Brain microvascular endothelial cell (primary cell): ENCODE data around the gene MSI2.

Experiments used
- DNase-seq: peaks from one replicate; pipeline ENCODE4 v3.0.0-alpha.2; 2020
- H3K27ac ChIP-seq: fragments of 250-450 bp; sonication (Bioruptor Pico); 2 replicates; pipeline ENCODE4 v1.5.1; 2020; ENCODE audit warnings: mild to moderate bottlenecking, moderate library complexity
- H3K27me3 ChIP-seq: fragments of 250-450 bp; sonication (Bioruptor Pico); replicated peaks from 2 replicates; pipeline ENCODE4 v1.5.1; 2020; ENCODE audit warnings: mild to moderate bottlenecking
- H3K36me3 ChIP-seq: fragments of 250-450 bp; sonication (Bioruptor Pico); replicated peaks from 2 replicates; pipeline ENCODE4 v1.5.1; 2020; ENCODE audit warnings: mild to moderate bottlenecking
- H3K4me3 ChIP-seq: 2 replicates; pipeline ENCODE4 v1.5.1; 2011; ENCODE audit warnings: low read depth, mild to moderate bottlenecking, control low read depth, low read length, moderate library complexity
- CTCF ChIP-seq: IDR thresholded peaks from 2 replicates; pipeline ENCODE4 v1.5.1; 2011; ENCODE audit warnings: low read depth, mild to moderate bottlenecking, moderate library complexity, low read length, control low read depth, inconsistent platforms; ENCODE audit errors: missing control alignments
- in situ Hi-C: cut with HindIII; loops from 2 replicates; pipeline ENCODE4 v1.10.0; 2017; ENCODE audit warnings: low sequenced_read_pairs, low pct_ligation_motif_present

Gene MSI2

GRCh38 chr17:57486882-57487301, 230.6 kb downstream of the MSI2 start:
- in situ Hi-C loops, result no loop called here
- no peak for TF ChIP-seq CTCF
- Histone ChIP-seq H3K36me3 (no peaks in the 10 kb centered on the region), H3K27ac (no peak overlapping the region), H3K4me3 (no peak overlapping the region), H3K27me3 (no peaks in the 10 kb centered on the region)
- DNase-seq, result no peak

GRCh38 chr17:57487573-57487972, 231.2 kb downstream of the MSI2 start:
- no peak overlapping the region for H3K27ac ChIP-seq
- no peaks in the 10 kb centered on the region for H3K27me3 ChIP-seq
- in situ Hi-C loops, result no loop called here
- H3K36me3 ChIP-seq, result no peaks in the 10 kb centered on the region
- DNase-seq, result no peak
- no peak overlapping the region for H3K4me3 ChIP-seq
- no peak for TF ChIP-seq CTCF

DNA sequence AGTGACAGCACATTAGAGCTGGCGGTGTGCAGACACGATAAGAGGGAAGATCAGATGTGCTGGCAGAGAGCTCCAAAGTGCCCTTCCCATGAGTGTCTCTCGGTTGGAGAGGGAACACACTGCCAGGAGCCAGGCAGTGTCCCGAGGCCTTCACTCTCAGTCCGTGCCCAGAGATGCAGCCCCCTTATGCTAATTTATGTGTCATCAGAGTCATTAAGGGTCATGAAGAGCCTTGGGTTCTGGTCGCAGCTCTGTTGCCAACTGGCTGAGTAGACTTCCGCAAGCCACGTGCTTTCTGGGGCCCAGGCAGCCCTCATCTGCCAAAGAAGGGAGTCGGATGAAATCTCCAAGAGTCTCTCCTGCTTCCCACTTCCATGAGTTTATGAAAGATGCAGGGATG, 232.5 kb downstream of the MSI2 start:
- no peak overlapping the region for H3K4me3 ChIP-seq
- no peaks in the 10 kb centered on the region for H3K27me3 ChIP-seq
- TF ChIP-seq CTCF, result no peak
- no peak for DNase-seq
- in situ Hi-C loops, result no loop called here
- no peaks in the 10 kb centered on the region for H3K36me3 ChIP-seq
- H3K27ac ChIP-seq, result no peak overlapping the region

DNA sequence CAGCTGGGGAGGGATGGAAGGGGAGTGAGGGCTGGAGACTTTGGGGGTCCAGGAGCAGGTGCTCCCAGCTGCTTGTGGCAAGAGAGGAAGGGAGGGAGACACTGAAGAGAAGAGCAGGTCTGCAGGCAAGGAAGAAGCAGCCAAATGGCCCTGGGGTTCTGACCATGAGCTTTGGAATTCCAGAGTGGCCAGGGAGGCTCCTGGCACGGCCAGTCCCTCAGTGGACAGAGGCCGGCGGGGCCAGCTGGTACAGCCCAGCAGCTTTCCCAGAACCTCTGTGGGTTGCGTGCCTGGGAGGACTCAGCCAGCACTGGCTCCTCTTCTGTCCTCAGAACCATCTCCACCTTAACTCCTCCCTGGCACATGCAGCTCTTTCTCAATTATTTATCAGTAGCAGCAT, 233.0 kb downstream of the MSI2 start:
- TF ChIP-seq CTCF, result no peak
- H3K27ac ChIP-seq, result no peak overlapping the region
- H3K4me3 ChIP-seq, result no peak overlapping the region
- no peaks in the 10 kb centered on the region for H3K27me3 ChIP-seq
- DNase-seq, result no peak
- in situ Hi-C loops, result no loop called here
- no peaks in the 10 kb centered on the region for H3K36me3 ChIP-seq

DNA sequence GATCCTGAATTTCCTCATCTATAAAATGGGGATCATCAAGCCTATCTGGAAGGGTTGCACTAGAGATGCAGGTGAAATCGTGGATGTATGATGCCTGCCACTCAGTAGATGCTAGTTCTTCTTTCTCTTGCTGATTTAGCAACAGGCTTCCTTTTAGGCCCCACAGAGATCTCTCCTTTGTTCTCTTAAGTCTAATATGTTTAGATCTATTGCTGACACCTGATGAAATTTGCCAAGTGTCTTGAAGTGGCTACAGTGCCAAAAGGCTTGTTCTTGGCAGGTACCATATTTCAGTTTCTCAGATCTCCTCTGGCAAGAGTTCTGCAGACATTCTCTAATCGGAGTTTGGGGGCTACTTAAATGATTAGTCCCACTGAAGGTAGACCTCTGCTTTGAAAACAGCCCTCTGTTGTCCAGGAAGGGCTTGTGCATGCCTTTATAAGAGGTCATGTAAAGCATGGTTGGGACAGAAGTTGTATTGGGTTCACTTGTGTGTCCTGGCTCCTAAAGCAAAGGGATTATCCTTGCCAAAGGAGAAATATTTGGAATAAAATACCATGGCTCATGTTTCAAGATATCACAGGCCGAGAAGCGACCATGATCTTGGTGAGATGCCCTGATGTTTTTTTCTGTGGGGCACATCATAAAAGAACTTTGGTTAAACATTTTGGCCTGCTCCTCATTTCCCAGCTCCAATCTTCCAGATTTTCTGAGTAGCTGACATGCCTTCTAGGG, 234.0 kb downstream of the MSI2 start:
- Histone ChIP-seq H3K27ac (no peak overlapping the region), H3K27me3 (no peaks in the 10 kb centered on the region), H3K36me3 (no peaks in the 10 kb centered on the region), H3K4me3 (no peak overlapping the region)
- in situ Hi-C loops, result no loop called here
- no peak for DNase-seq
- no peak for TF ChIP-seq CTCF

GRCh38 chr17:57490890-57491289, 234.6 kb downstream of the MSI2 start:
- no peak for TF ChIP-seq CTCF

More at GRCh38 chr17:57490890-57491289, 234.6 kb downstream of the MSI2 start:
- in situ Hi-C loops, result no loop called here
- H3K27me3 ChIP-seq, result no peaks in the 10 kb centered on the region
- no peak overlapping the region for H3K4me3 ChIP-seq
- H3K36me3 ChIP-seq, result no peaks in the 10 kb centered on the region
- H3K27ac ChIP-seq, result no peak overlapping the region
- no peak for DNase-seq
